GM18873 (cell line): ENCODE results near the gene PRDM16.
"Not testable (repeated sequence)": the region's sequence is repeated elsewhere in the genome, so short reads cannot be mapped to it uniquely, and the experiment has no call there.

Experiments used
- ATAC-seq: cut with Tn5 transposase; IDR thresholded peaks from one replicate; pipeline ENCODE4 v1.9.1; 2021; ENCODE audit warnings: mild to moderate bottlenecking, moderate library complexity, moderate number of reproducible peaks; ENCODE audit not compliant: unreplicated experiment, low FRiP score

The PRDM16 gene

GRCh38 chr1:3079381-3080052 is 10.5 kb downstream of the PRDM16 start:
- ATAC-seq, result no peak

GRCh38 chr1:3080053-3080955 is 11.3 kb downstream of the PRDM16 start:
- no peak for ATAC-seq

- no peak for ATAC-seq
These were observed 12.2 kb downstream of the PRDM16 start for GRCh38 chr1:3081171-3081683.

GRCh38 chr1:3082051-3082450 is 13.0 kb downstream of the PRDM16 start:
- no peak for ATAC-seq

- no peak for ATAC-seq
These were observed 13.8 kb downstream of the PRDM16 start for GRCh38 chr1:3082571-3083516.

GRCh38 chr1:3084154-3084553 is 15.2 kb downstream of the PRDM16 start:
- ATAC-seq, result no peak

- ATAC-seq, result no peak
These were observed 15.7 kb downstream of the PRDM16 start for GRCh38 chr1:3084726-3085125.

GRCh38 chr1:3085721-3086120 is 16.7 kb downstream of the PRDM16 start:
- no peak for ATAC-seq

- no peak for ATAC-seq
These were observed 17.4 kb downstream of the PRDM16 start for GRCh38 chr1:3086272-3086974.

GRCh38 chr1:3087049-3087448 is 18.0 kb downstream of the PRDM16 start:
- no peak for ATAC-seq

- not testable (repeated sequence) for ATAC-seq
These were observed 19.1 kb downstream of the PRDM16 start for GRCh38 chr1:3087946-3088668.

GRCh38 chr1:3089490-3089889 is 20.5 kb downstream of the PRDM16 start:
- ATAC-seq, result no peak

- ATAC-seq, result no peak
These were observed 22.3 kb downstream of the PRDM16 start for GRCh38 chr1:3091334-3091733.

GRCh38 chr1:3092530-3092929 is 23.5 kb downstream of the PRDM16 start:
- ATAC-seq, result no peak

- ATAC-seq, result no peak
These were observed 25.1 kb downstream of the PRDM16 start for GRCh38 chr1:3093898-3094626.

- no peak for ATAC-seq
These were observed 26.1 kb downstream of the PRDM16 start for GRCh38 chr1:3094863-3095780.

GRCh38 chr1:3096345-3096744 is 27.3 kb downstream of the PRDM16 start:
- ATAC-seq, result no peak
